GM21526 (cell line): Measurements from ENCODE around the gene IPO4.
A peak's percentile ranks its signal among the peaks of the same experiment; 100 is the strongest.
"Not testable (repeated sequence)": the region's sequence is repeated elsewhere in the genome, so short reads cannot be mapped to it uniquely, and the experiment has no call there.

Source experiments
- ATAC-seq: cut with Tn5 transposase; IDR thresholded peaks from one replicate; pipeline ENCODE4 v1.9.1; 2021; ENCODE audit warnings: moderate library complexity; ENCODE audit not compliant: unreplicated experiment, low FRiP score

Gene IPO4

DNA sequence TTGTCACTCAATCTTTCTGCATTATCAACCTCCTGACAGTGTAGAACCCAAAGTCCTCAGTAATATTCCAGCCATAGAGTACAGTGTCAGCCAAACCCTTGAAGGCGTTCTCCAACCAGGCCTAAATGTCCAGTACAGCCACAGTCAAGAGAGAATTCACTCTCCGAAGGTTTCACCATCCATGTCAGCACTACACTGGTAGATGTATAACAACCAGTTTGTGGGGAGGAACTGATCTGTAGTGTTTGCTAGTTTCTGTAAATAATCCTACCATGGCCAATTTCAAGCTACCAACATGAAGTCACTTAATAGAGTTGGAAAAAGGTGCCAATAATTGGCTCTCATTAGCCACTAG, 27.7 kb upstream of the IPO4 start:
- no peak for ATAC-seq

GRCh38 chr14:24215495-24216344, 27.1 kb upstream of the IPO4 start, which contains the start of gene MDP1:
MDP1 (minus strand) TSS chr14:24216066; CDS start chr14:24215955, 111 bp downstream.
- ATAC-seq = peak; percentile 61

- no peak for ATAC-seq
These were observed 25.4 kb upstream of the IPO4 start for GRCh38 chr14:24213866-24214662.

- peak; percentile 77 for ATAC-seq
These were observed 24.6 kb upstream of the IPO4 start, which contains the start of gene CHMP4A for GRCh38 chr14:24212924-24213865. CHMP4A (minus strand) TSS chr14:24213488; CDS start chr14:24213439, 49 bp downstream.

DNA sequence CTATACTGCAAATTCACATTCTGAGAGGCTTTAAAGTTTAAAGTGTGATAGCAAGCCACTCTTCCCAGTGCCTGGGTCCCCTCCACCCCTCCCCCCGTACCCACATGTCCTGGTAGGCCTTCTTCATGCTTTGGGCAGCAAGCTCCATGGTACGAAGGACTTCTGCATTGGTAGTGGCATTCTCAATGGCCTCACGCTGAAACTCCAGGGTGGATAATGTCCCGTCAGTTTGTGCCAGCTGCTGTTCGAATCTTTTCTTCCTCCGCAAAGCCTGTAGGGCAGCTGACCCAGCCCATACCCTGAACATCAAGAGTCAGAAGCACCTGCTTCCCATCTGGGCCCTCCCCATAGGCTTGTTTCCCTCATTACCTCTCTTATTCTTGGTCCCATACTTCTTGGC, 22.7 kb upstream of the IPO4 start:
- ATAC-seq = no peak

GRCh38 chr14:24207625-24208024, 19.0 kb upstream of the IPO4 start:
- no peak for ATAC-seq

DNA sequence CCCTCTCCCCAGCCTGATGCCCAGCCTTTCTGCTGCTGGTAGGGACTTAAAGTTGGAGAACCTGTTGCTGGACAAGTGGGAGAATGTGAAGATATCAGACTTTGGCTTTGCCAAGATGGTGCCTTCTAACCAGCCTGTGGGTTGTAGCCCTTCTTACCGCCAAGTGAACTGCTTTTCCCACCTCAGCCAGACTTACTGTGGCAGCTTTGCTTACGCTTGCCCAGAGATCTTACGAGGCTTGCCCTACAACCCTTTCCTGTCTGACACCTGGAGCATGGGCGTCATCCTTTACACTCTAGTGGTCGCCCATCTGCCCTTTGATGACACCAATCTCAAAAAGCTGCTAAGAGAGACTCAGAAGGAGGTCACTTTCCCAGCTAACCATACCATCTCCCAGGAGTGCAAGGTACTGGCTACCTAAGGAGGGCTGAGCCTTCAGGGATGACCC, 18.5 kb upstream of the IPO4 start:
- ATAC-seq = no peak

- ATAC-seq = no peak
These were observed 17.9 kb upstream of the IPO4 start for GRCh38 chr14:24206260-24207103.

DNA sequence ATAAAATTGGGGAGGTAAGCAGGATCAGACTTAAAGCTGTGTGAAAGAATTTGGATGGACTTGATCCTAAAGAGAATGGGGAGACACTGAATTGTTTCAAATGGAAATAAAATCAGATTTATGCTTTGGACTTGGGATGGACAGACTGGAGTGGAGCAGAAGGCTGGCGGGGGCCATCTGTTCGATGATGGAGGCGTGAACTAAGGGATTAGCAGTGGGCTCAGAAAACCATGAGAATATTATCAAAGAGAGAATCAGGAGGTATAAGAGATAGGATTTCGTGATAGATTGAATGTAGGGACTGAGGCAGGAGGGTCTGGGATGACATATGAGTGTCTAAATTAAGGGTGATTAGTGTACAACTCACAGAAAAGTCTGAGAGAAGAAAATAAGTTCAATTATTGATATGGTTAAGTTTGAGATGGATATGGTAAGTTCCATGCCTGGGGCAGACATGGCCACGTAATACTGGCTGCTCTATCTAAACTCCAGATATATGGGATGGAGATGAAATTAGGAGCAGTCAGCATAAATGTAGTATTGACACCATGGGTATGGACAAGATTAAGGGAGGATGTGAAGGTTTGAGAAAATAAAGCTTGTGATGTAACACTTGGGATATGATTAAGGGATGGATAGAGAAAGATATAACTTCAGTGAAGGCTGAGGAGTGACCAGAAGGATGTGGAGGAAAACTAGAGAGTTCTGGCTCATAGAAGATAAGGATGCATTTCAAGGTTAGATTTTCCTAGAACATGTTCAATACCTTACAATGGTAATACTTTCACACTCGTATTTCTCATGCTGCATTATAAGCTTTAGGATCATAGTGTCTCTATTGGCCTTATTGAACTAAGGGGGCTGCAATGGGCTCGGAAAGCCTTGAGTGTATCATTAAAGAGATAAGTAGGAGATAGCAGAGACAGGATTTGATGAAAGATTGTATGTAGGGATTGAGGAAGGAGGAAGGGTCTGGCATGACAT, 15.8 kb upstream of the IPO4 start:
- no peak for ATAC-seq

- ATAC-seq = not testable (repeated sequence)
These were observed 14.8 kb upstream of the IPO4 start for GRCh38 chr14:24203249-24203886.

- not testable (repeated sequence) for ATAC-seq
These were observed 13.9 kb upstream of the IPO4 start for GRCh38 chr14:24202538-24202937.

DNA sequence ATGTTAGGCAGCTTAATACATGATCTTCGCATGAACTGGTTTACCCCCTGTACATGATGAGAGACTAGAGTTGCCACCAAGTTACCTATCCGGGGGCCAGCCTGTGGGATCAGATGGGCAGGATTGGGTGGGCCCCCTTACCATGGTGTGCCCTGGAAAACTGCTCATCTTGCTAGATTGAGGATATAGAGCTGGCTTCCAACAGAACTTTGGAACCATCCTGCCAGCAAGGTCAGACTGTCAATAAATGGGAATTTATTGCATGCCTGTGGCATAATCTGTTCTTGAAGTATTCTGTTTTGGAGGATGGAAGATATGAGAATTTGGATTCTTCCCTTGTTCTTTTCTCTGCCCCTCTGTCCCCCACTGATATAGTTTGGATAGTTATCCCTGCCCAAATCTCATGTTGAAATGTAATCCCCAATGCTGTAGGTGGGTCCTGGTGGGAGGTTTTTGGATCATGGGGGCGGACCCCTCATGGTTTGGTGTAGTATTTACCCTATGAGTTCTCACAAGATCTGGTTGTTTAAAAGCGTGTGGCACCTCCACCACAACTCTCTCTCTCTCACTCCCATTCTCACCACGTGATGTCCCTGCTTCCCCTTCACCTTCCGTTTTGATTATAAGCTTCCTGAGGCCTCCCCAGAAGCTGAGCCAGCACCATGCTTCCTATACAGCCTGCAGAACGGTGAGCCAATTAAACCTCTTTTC, 10.4 kb upstream of the IPO4 start:
- ATAC-seq = no peak

DNA sequence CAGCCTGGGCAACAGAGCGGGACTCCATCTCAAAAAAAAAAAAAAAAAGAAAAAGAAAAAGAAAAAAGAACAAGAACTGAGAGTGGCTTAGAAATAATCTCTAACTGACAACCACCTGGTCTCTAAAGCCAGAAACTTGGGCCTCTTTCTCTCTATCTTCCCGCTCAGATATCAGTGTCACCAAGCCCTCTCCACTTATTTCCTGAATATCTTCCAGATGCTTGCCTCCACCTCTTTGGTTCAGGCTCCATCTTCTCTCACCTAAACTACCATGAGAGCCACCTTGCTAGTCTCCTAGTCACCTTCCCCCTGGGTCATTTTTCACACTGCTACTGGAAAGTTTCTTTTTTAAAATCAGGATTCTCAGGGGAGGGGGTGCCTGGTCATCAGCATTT, 8.4 kb upstream of the IPO4 start:
- no peak for ATAC-seq

- ATAC-seq = peak; percentile 12
These were observed 7.7 kb upstream of the IPO4 start for GRCh38 chr14:24196071-24197055.

DNA sequence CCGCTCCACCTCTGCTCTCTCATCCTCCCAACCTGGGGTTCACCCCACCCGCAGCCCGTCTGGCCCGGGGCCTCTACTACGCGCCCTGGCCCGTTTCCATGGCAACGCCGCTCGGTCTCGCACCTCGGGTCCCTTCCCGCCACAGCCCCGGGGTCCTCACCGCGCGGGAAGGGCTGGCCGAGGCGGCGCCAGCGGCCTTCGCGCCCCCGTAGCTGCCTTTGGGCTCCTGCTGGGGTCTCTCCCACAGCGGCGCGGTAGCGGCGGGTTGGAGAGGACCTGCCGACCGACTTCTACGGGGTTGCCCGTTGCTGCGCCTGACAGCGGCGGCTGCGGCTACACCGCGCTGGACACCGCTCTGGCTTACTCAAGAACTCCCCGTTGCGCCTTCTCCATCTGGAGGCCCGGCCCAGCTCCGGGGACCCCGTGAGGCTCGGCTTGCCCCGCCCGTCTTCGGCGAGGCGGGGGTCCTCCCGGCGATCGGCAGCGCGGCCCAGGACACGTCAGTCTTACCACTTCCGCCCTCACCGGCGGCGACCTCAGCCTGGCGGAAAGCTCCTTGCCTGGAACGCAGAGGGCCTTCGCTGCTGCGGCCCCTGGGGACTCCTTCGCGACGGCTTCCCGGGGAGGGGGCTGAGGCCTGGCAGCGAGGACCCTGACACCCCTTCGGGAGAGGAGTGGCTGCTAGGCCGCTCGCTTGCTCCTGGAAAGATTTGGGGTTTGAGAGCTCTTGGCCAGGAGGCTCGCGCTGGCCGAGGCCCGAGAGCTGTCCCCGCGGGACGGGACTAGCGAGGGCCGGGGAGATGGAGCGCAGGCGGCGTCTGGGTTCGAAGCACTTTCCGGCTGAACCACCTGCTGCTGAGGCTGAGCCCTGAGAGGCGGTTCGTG, 6.8 kb upstream of the IPO4 start, which contains the start of gene TM9SF1:
Gene TM9SF1, minus strand, starts transcription at position 256 of the 885 bp plus-strand sequence. CDS start 422 bp downstream, outside the sequence.
- peak; percentile 64 for ATAC-seq
